ENCODE data around the gene CEP192. TPM values are rescaled to one million over a fixed set of nuclear protein-coding genes. Genes with fewer than 3 reads are reported as not detected.

CEP192 gene
- total RNA-seq, 4 donors from 2014 or later: 16.9 to 28.6 (median 20.0) TPM

DNA sequence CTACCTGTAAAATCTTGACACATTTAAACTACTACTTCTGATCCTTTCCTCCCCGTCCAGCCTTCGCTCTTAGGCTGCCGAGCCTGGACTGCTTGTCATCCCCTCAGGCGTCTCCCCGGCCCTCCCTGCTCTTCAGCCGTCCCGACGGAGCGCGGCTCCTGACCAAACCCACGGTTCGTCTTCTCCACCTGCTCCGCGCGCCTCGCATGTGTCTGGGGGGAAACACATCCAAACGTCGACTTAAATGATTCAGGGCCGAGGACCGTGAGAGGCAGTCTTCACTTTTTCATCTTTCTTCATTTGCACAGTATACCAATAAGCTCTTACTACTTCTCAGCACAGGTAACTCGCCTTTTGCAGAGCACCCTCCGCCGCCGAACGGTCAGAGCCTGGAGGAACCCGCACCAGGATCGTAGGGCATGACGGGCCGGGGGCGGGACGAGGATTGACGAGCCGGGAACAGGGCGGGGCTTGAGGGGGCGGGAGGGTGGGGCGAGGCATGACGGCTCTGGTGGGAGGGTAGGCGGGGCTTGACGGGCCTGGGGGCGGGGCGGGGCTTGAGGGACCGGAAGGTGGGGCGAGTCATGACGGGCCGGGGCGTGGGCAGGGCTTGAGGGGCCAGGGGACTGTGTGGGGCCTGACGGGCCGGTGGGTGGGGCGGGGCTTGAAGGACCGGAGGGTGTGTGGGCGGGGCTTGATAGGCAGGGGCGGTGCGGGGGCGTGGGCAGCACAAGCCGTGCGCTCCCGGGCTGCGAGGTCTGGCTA is 43.7 kb upstream of the CEP192 start, which contains the start of gene SEH1L:
Gene SEH1L, plus strand, starts transcription at position 727 of the 765 bp plus-strand sequence. CDS start 111 bp downstream, outside the sequence.
- peak; percentile 95 for ATAC-seq
- H3K27ac ChIP-seq: peak within 1 kb of the TSS; percentile 91 to 99 (median 96)
- H3K27me3 ChIP-seq: no peaks in the 10 kb centered on the region
- peak within 1 kb of the TSS; percentile 65 to 74 for H3K4me3 ChIP-seq
- H3K4me1 ChIP-seq: peaks cover 0 to 40% (median 3%) of the 10 kb centered on the region in 3 donors
- WGBS, 2 donors (ENCODE audit: low coverage in 1 of 2): 0 to 2% methylated on average over 13 to 18 of the region's 58 CpGs
- no peaks in the 10 kb centered on the region for H3K9me3 ChIP-seq
- TF ChIP-seq POLR2A (IDR thresholded peaks at IDR 0.05) (peak; percentile 18 to 32), POLR2AphosphoS5 (IDR thresholded peaks at IDR 0.05) (peak; percentile 88)
- TF ChIP-seq, protein P1, sequence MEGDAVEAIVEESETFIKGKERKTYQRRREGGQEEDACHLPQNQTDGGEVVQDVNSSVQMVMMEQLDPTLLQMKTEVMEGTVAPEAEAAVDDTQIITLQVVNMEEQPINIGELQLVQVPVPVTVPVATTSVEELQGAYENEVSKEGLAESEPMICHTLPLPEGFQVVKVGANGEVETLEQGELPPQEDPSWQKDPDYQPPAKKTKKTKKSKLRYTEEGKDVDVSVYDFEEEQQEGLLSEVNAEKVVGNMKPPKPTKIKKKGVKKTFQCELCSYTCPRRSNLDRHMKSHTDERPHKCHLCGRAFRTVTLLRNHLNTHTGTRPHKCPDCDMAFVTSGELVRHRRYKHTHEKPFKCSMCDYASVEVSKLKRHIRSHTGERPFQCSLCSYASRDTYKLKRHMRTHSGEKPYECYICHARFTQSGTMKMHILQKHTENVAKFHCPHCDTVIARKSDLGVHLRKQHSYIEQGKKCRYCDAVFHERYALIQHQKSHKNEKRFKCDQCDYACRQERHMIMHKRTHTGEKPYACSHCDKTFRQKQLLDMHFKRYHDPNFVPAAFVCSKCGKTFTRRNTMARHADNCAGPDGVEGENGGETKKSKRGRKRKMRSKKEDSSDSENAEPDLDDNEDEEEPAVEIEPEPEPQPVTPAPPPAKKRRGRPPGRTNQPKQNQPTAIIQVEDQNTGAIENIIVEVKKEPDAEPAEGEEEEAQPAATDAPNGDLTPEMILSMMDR (IDR thresholded peaks at IDR 0.05): no peak
- peaks cover 0 to under 1% of the 10 kb centered on the region in 2 donors for H3K36me3 ChIP-seq

DNA sequence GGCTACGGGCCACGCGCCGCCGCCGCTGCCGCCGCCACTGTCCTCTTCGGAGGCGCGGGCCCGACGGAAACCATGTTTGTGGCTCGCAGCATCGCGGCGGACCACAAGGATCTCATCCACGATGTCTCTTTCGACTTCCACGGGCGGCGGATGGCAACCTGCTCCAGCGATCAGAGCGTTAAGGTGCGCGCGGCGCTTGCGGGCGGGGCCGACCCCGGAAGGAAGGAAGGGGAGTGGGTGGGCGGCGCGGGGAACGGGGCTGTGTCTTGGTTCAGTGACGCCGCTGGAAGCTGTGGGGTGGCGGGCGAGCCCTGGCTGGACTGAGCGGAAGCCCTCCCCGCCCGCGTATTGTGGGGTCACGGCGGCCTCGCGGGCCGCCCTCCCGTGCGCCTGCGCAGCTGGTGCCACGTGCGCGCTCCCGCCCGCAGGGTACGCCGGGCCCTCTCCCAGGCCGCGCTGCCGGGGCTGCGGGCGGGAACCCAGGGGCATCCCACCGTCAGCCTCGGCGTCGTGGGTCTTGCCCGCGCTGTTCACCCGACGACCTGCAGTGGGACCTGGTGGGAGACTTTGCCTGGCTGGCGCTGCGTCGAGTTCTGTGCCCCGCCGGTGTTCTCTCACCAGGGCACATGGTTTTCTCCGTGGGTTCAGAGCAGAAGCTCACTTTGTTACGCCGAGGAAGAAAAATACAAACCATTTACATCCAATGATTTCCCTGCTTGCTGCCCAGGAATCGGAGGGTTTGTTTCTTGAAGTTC is 42.9 kb upstream of the CEP192 start:
- no peaks in the 10 kb centered on the region for H3K9me3 ChIP-seq
- peaks cover 0 to 40% (median 3%) of the 10 kb centered on the region in 3 donors for H3K4me1 ChIP-seq
- H3K36me3 ChIP-seq: peaks cover 0 to 8% of the 10 kb centered on the region in 2 donors
- peak overlapping the region; percentile 80 to 99 (median 96) for H3K27ac ChIP-seq
- H3K27me3 ChIP-seq: no peaks in the 10 kb centered on the region
- WGBS, 2 donors (ENCODE audit: low coverage in 1 of 2): 21% methylated on average over 3 of the region's 81 CpGs; no CpG with 5 or more reads in 1 of the 2 donors
- peak; percentile 91 for ATAC-seq
- peak overlapping the region; percentile 65 to 74 for H3K4me3 ChIP-seq
- peak; percentile 62 for TF ChIP-seq POLR2AphosphoS5 (IDR thresholded peaks at IDR 0.05)
- TF ChIP-seq EP300 (IDR thresholded peaks at IDR 0.05): no peak
- TF ChIP-seq, protein P1 (IDR thresholded peaks at IDR 0.05): peak in 1 of 4 experiments; percentile 2
- peak; percentile 75 to 77 for TF ChIP-seq POLR2A (IDR thresholded peaks at IDR 0.05)

DNA sequence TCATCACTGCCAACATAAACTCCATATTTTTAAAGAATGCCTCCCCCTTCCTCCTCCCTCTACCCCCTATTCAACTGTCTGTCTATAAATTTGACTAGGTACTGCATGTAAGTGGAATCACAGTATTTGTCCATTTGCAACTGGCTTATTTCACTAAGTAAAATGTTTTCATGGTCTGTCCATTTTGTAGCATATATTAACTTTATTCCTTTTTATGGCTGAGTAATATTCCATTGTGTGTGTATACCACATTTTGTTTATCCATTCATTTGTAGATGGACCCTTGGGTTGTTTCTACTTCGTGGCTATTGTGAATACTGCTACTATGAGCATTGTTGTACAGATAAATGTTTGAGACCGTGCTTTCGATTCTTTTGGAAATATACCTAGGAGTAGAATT is 32.7 kb upstream of the CEP192 start:
- ATAC-seq: no peak
- H3K36me3 ChIP-seq: peaks cover 4 to 56% of the 10 kb centered on the region in 2 donors

DNA sequence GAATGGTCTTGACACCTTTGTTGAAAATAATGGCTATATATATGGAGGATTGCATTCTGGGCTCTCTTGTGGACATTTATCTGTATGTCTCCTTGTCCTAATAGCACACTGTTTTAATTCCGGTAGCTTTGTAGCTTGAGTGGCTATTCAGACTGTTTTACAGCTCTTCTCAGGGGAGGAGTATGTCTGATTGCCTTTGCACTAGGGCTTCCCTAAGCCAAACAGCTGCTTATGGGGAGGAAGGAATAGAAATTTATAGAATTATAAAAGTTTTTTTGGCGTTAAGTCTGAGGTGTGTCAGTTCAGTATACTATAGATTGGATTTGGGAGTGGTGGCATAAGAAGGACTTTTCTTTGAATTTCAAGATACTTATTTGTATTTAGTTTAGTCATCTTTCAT is 30.8 kb upstream of the CEP192 start:
- H3K4me1 ChIP-seq: no peaks in the 10 kb centered on the region
- no peaks in the 10 kb centered on the region for H3K27me3 ChIP-seq
- no peak overlapping the region for H3K27ac ChIP-seq
- 81 to 85% methylated on average over 2 of the region's 2 CpGs for WGBS, 2 donors (ENCODE audit: low coverage in 1 of 2)
- TF ChIP-seq POLR2AphosphoS5 (IDR thresholded peaks at IDR 0.05) (no peak), POLR2A (IDR thresholded peaks at IDR 0.05) (no peak), EP300 (IDR thresholded peaks at IDR 0.05) (no peak)
- TF ChIP-seq, protein P1 (IDR thresholded peaks at IDR 0.05): no peak
- no peaks in the 10 kb centered on the region for H3K9me3 ChIP-seq
- no peak overlapping the region for H3K4me3 ChIP-seq
- peaks cover 4 to 68% of the 10 kb centered on the region in 2 donors for H3K36me3 ChIP-seq
- no peak for ATAC-seq

More for the DNA sequence above, 32.7 kb upstream of the CEP192 start:
- no peak overlapping the region for H3K4me3 ChIP-seq
- H3K27ac ChIP-seq: no peak overlapping the region
- WGBS, 2 donors (ENCODE audit: low coverage in 1 of 2): 96 to 98% methylated on average over 3 of the region's 3 CpGs
- H3K27me3 ChIP-seq: no peaks in the 10 kb centered on the region
- TF ChIP-seq POLR2A (IDR thresholded peaks at IDR 0.05) (no peak), POLR2AphosphoS5 (IDR thresholded peaks at IDR 0.05) (no peak), EP300 (IDR thresholded peaks at IDR 0.05) (no peak)
- TF ChIP-seq, protein P1 (IDR thresholded peaks at IDR 0.05): no peak
- H3K4me1 ChIP-seq: no peaks in the 10 kb centered on the region
- H3K9me3 ChIP-seq: no peaks in the 10 kb centered on the region
